ENCODE data around the gene CD83.

The CD83 gene

GRCh38 chr6:14091339-14091978 is 26.1 kb upstream of the CD83 start:
- no peak overlapping the region for H3K4me3 ChIP-seq (ENCODE audit: low read depth, low read length)

- H3K4me3 ChIP-seq (ENCODE audit: low read depth, low read length), result no peak overlapping the region
Measured at GRCh38 chr6:14092316-14092715, 25.3 kb upstream of the CD83 start.

- no peak overlapping the region for H3K4me3 ChIP-seq (ENCODE audit: low read depth, low read length)
Measured at GRCh38 chr6:14092838-14093789, 24.5 kb upstream of the CD83 start.

DNA sequence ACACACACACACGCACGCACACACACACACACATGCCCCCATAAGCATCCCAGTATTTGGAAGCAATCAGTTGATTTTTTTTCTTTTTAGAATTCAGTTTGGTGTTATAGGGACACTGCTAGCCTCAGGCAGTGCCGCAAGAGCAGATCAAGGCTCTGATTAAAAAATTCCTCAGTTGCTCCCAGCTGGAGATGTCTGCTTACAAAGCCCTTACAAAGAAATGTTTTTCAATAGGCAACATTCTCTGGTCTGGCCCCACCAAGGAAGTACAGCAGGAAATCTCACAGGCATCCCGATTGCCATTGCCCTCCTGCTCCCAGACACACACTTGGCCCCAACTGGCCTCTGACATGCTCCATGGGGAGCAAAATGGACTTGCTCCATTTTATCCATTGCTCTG is 22.9 kb upstream of the CD83 start:
- H3K4me3 ChIP-seq (ENCODE audit: low read depth, low read length), result no peak overlapping the region

DNA sequence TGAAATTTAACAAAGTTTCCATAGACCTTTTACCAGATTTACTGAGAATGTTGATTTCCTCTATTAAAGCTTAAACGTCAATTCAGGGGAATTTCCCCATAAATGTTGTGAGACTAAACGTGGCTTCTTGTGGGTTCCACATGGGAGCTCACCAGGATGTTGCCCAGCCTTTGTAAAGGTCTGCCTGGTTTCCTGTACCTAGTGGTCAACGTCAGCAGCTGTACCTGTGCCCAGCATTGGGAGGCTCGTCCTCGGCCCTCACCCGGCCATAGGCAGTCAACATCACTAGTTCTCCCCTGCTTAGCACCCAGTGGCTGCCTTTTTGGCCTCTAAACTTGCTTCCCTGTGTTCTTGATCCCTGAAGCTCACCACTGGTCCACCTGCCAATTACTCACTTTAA is 22.1 kb upstream of the CD83 start:
- H3K4me3 ChIP-seq (ENCODE audit: low read depth, low read length), result no peak overlapping the region

DNA sequence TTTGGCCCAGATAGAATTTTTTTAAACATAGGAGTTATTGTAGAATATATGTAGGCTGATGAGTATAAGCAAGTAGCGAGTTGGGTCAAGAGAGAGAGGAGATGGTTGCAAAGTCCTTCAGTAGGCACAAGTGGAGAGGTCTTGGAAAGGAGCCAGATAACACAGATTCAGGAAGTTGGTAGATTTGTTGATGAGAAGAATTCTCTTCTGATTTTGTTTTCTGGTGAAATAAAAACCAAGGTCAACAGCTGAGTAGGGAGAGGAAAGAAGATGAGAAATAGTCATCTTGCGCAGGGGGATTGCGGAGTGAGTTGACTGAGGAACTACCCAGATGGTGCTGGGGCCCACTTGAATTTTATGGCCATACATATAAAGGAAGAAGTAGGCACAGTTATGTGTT is 17.4 kb upstream of the CD83 start:
- no peak overlapping the region for H3K4me3 ChIP-seq (ENCODE audit: low read depth, low read length)

DNA sequence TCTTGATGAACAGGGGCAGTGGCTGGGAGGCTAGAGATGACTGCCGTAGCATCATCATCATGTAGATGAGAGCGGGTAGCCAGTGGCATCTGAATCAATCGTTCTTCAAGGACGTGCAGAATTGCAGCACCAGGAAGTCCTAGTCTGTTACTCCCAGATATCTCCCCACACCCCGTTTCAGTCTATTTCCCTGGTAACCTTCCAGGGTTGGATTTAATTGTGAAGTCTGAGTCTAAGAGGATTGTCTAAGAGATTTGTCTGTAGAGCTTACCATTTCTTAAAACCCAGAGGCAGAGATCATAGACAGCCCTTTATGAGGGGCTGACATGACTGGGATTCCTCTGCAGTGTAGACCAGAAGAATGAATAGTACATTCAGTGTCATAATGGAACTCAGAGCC is 16.6 kb upstream of the CD83 start:
- no peak overlapping the region for H3K4me3 ChIP-seq (ENCODE audit: low read depth, low read length)

- no peak overlapping the region for H3K4me3 ChIP-seq (ENCODE audit: low read depth, low read length)
Measured at GRCh38 chr6:14102383-14102782, 15.2 kb upstream of the CD83 start.

DNA sequence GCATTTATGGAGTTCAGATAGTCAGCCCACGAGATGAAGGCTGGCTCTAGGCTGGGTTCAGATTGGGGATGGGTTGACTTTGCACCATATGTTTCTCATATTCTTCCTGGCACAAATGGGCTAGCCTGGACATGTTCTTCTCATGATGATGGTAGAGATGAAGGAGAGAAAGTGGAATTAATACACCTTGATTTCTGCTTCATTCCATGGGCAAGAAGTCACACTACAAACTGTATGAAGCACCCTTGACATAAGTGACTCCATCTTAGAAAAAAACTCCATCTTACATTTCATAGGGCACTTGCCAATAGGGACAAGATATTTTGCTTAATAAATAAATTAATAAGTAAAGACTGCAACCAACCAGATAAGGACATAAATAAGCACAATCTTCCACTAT is 12.0 kb upstream of the CD83 start:
- H3K4me3 ChIP-seq (ENCODE audit: low read depth, low read length), result no peak overlapping the region

- no peak overlapping the region for H3K4me3 ChIP-seq (ENCODE audit: low read depth, low read length)
Measured at GRCh38 chr6:14107000-14107399, 10.6 kb upstream of the CD83 start.

- no peak overlapping the region for H3K4me3 ChIP-seq (ENCODE audit: low read depth, low read length)
Measured at GRCh38 chr6:14107711-14108494, 9.7 kb upstream of the CD83 start.

- no peak overlapping the region for H3K4me3 ChIP-seq (ENCODE audit: low read depth, low read length)
Measured at GRCh38 chr6:14108571-14109410, 8.8 kb upstream of the CD83 start.

GRCh38 chr6:14109411-14109826 is 8.2 kb upstream of the CD83 start:
- H3K4me3 ChIP-seq (ENCODE audit: low read depth, low read length), result no peak overlapping the region

- H3K4me3 ChIP-seq (ENCODE audit: low read depth, low read length), result no peak overlapping the region
Measured at GRCh38 chr6:14110001-14110818, 7.4 kb upstream of the CD83 start.

- H3K4me3 ChIP-seq (ENCODE audit: low read depth, low read length), result no peak overlapping the region
Measured at GRCh38 chr6:14113976-14114375, 3.6 kb upstream of the CD83 start.

GRCh38 chr6:14118091-14118439 is 493 bp downstream of the CD83 start:
- peak overlapping the region; percentile 68 for H3K4me3 ChIP-seq (ENCODE audit: low read depth, low read length)

GRCh38 chr6:14118446-14118845 is 874 bp downstream of the CD83 start:
- no peak overlapping the region for H3K4me3 ChIP-seq (ENCODE audit: low read depth, low read length)

GRCh38 chr6:14119784-14120183 is 2.2 kb downstream of the CD83 start:
- no peak overlapping the region for H3K4me3 ChIP-seq (ENCODE audit: low read depth, low read length)

DNA sequence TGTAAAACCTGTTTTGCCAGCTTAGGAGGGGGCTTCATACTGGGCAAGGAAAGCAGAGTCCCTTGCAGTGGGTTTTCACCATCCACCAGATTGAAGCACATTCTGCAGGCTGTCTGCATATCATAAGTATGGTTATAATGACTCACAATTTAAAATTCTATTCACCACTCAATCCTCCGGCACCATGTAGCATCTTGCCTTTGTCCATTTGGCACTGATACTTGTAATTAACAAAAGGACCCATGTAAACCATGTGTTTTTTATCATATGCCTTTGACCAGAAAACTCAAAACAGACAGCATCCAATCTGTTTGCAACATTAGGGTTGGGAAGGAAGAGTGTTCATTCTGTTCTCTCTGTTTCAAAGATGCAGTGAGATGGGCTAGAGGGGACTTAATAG is 3.0 kb downstream of the CD83 start:
- no peak overlapping the region for H3K4me3 ChIP-seq (ENCODE audit: low read depth, low read length)

- no peak overlapping the region for H3K4me3 ChIP-seq (ENCODE audit: low read depth, low read length)
Measured at GRCh38 chr6:14121936-14122344, 4.4 kb downstream of the CD83 start.

Data from iPS-11a (cell line).